NCI-H2107 (cell line): ENCODE data around the gene CDC42.

ENCODE experiments used
- DNase-seq: peaks from one replicate; lab custom pipeline; 2025; lab: John Stamatoyannopoulos, UW

CDC42 gene

GRCh38 chr1:22129501-22130117 is 77.1 kb downstream of the CDC42 start:
- DNase-seq: no peak

GRCh38 chr1:22131062-22131461 is 78.6 kb downstream of the CDC42 start:
- DNase-seq: no peak

- no peak for DNase-seq
These were observed 79.5 kb downstream of the CDC42 start for GRCh38 chr1:22131875-22132486.

GRCh38 chr1:22132517-22133235 is 80.2 kb downstream of the CDC42 start:
- no peak for DNase-seq

GRCh38 chr1:22133247-22133930 is 80.9 kb downstream of the CDC42 start:
- no peak for DNase-seq

GRCh38 chr1:22133931-22134324 is 81.4 kb downstream of the CDC42 start:
- no peak for DNase-seq

- no peak for DNase-seq
These were observed 84.7 kb downstream of the CDC42 start for GRCh38 chr1:22137004-22137720.

GRCh38 chr1:22139066-22139594 is 86.6 kb downstream of the CDC42 start:
- DNase-seq: no peak

- no peak for DNase-seq
These were observed 87.3 kb downstream of the CDC42 start for GRCh38 chr1:22139817-22140216.
